B cell (primary cell): ENCODE measurements around the gene SEMA6A. TPM values are rescaled to one million over a fixed set of nuclear protein-coding genes. Genes with fewer than 3 reads are reported as not detected.

Source experiments
- ATAC-seq: fragments of 200-7000 bp; cut with Tn5 transposase; one replicate; pipeline ENCODE4 v1.10.0; 2021; ENCODE audit warnings: low read depth, mild to moderate bottlenecking, moderate number of reproducible peaks, moderate library complexity
- CTCF ChIA-PET: fragments of 350-600 bp; sonication (Branson Sonifier 250); formaldehyde crosslinking; loops from one replicate; lab custom pipeline; 2021; ENCODE audit warnings: antibody characterized with exemption, inconsistent platforms; lab: Charles Lee
- POLR2A ChIA-PET: fragments of 350-600 bp; sonication (Branson Sonifier 250); formaldehyde crosslinking; loops from one replicate; lab custom pipeline; 2021; ENCODE audit warnings: antibody characterized with exemption; lab: Charles Lee
- DNase-seq: peaks from one replicate; pipeline ENCODE4 v3.0.0; 2013
- H2AFZ ChIP-seq: 2 replicates; pipeline ENCODE4 v1.6.1; 2012; ENCODE audit warnings: mild to moderate bottlenecking, low read depth, low read length; ENCODE audit not compliant: insufficient read depth, poor library complexity, severe bottlenecking
- H3K27ac ChIP-seq, 2 donors: 1 replicate in 1 of 2; 2 replicates in 1 of 2; pipeline ENCODE4 v1.5.1; 2012 to 2013; ENCODE audit warnings: low read length in 2 of 2, mild to moderate bottlenecking in 2 of 2, moderate library complexity in 1 of 2
- H3K27me3 ChIP-seq, 4 experiments: fragments of 200-600 bp in 1 of 4; sonication (generic) in 1 of 4; replicated peaks in 1 of 4; 1 replicate in 2 of 4; 2 replicates in 2 of 4; pipeline versions ENCODE4 v1.6.1 to v1.7.0; 2013 to 2016; ENCODE audit warnings: low read length in 3 of 4, mild to moderate bottlenecking in 2 of 4, mixed read lengths in 1 of 4, moderate library complexity in 1 of 4; ENCODE audit not compliant: insufficient read depth in 4 of 4, control insufficient read depth in 3 of 4; ENCODE audit errors: control extremely low read depth in 1 of 4
- H3K36me3 ChIP-seq, 2 experiments: replicated peaks in 1 of 2; 1 replicate in 1 of 2; 2 replicates in 1 of 2; pipeline versions ENCODE4 v1.6.1 to v1.7.1; 2013; ENCODE audit warnings: low read length in 1 of 2; ENCODE audit not compliant: insufficient read depth in 2 of 2, control insufficient read depth in 1 of 2; ENCODE audit errors: control extremely low read depth in 1 of 2, extremely low read depth in 1 of 2
- H3K4me1 ChIP-seq, 2 donors: fragments of 200-600 bp in 1 of 2; sonication (generic) in 1 of 2; 1 replicate in 1 of 2; 2 replicates in 1 of 2; pipeline versions ENCODE4 v1.5.1 to v1.6.1; 2013 to 2017; ENCODE audit warnings: low read length in 2 of 2; ENCODE audit not compliant: control insufficient read depth in 2 of 2, insufficient read depth in 2 of 2
- H3K4me2 ChIP-seq: replicated peaks from 2 replicates; pipeline ENCODE3; 2012; ENCODE audit warnings: mild to moderate bottlenecking, low read depth, low read length; ENCODE audit not compliant: poor library complexity, severe bottlenecking
- H3K4me3 ChIP-seq, 5 experiments: fragments of 200-600 bp in 1 of 5; sonication (generic) in 1 of 5; 1 replicate in 3 of 5; 2 replicates in 2 of 5; pipeline versions ENCODE4 v1.5.1 to v1.7.0; 2011 to 2016; ENCODE audit warnings: low read length in 4 of 5, mild to moderate bottlenecking in 4 of 5, low read depth in 2 of 5, control low read depth in 1 of 5, moderate library complexity in 1 of 5; ENCODE audit not compliant: insufficient read depth in 1 of 5; ENCODE audit errors: control extremely low read depth in 1 of 5, extremely low read depth in 1 of 5
- H3K79me2 ChIP-seq: fragments of 200-600 bp; sonication (generic); one replicate; pipeline ENCODE4 v1.6.0; 2016; ENCODE audit warnings: low read length; ENCODE audit not compliant: control insufficient read depth, insufficient read depth
- H3K9ac ChIP-seq: fragments of 200-600 bp; sonication (generic); 2 replicates; pipeline ENCODE4 v1.6.1; 2017; ENCODE audit warnings: mild to moderate bottlenecking, low read length, moderate library complexity
- H3K9me3 ChIP-seq, 3 donors: one replicate each; pipeline versions ENCODE4 v1.6.1 to v1.7.1; 2013; ENCODE audit warnings: low read length in 2 of 3; ENCODE audit not compliant: control insufficient read depth in 2 of 3, insufficient read depth in 1 of 3; ENCODE audit errors: control extremely low read depth in 1 of 3
- H4K20me1 ChIP-seq: 2 replicates; pipeline ENCODE4 v1.6.0; 2012; ENCODE audit warnings: mild to moderate bottlenecking, low read length; ENCODE audit not compliant: insufficient read depth, control insufficient read depth, poor library complexity, severe bottlenecking
- H3K27ac Mint-ChIP-seq: one replicate; pipeline ENCODE4 v1.8.0; 2021; ENCODE audit warnings: mixed read lengths
- H3K27me3 Mint-ChIP-seq: one replicate; pipeline ENCODE4 v1.8.0; 2021; ENCODE audit warnings: mixed read lengths
- H3K4me1 Mint-ChIP-seq: one replicate; pipeline ENCODE4 v1.8.0; 2021; ENCODE audit warnings: mixed read lengths
- H3K4me3 Mint-ChIP-seq: one replicate; pipeline ENCODE4 v1.8.0; 2021; ENCODE audit warnings: mixed read lengths
- H3K9me3 Mint-ChIP-seq: one replicate; pipeline ENCODE4 v1.8.0; 2022; ENCODE audit warnings: mixed read lengths; ENCODE audit not compliant: insufficient read depth
- CTCF ChIP-seq: fragments of 200-600 bp; IDR thresholded peaks from one replicate; pipeline ENCODE4 v1.8.0; 2022; ENCODE audit warnings: antibody characterized with exemption, mild to moderate bottlenecking
- EZH2 ChIP-seq: IDR thresholded peaks from 2 replicates; pipeline ENCODE4 v1.6.1; 2012; ENCODE audit warnings: borderline replicate concordance, low read depth, mild to moderate bottlenecking, moderate library complexity, low read length; ENCODE audit not compliant: insufficient read depth, poor library complexity, severe bottlenecking
- WGBS: methylation state at CpG from one replicate; pipeline ENCODE4 v1.1.5; 2013; ENCODE audit warnings: missing lambda C conversion rate; ENCODE audit not compliant: insufficient coverage; 5-methylcytosine and 5-hydroxymethylcytosine counted together
- intact Hi-C: fragments of 100-400 bp; cut with micrococcal nuclease; formaldehyde crosslinking; loops from one replicate; pipeline ENCODE4 v1.10.0; 2022
- polyA plus RNA-seq: library from polyadenylated mRNA; depleted of rRNA; stranded (reverse); fragments of >200 nt; gene quantifications from 2 replicates; pipeline ENCODE4 v1.2.3, GENCODE V29; 2012
- total RNA-seq, 2 donors: library from RNA; stranded (reverse); fragments of 120-200 nt in 1 of 2; gene quantifications; 1 replicate in 1 of 2; 2 replicates in 1 of 2; pipeline versions ENCODE4 v1.2.3 to v1.2.4, GENCODE V29; 2013 to 2022

SEMA6A gene
- total and polyA plus RNA-seq, 2 donors (not counting 1 experiment from before 2014, with no cell fraction given), result 0.44 TPM; not detected in 1

- H3K79me2 ChIP-seq, result no peaks in the 10 kb centered on the region
- H3K27me3 ChIP-seq, result no peaks in the 10 kb centered on the region
- ChIA-PET POLR2A (no interaction called here), CTCF (no interaction called here)
- no peak for ATAC-seq
- no peak overlapping the region for H3K4me2 ChIP-seq
- no peaks in the 10 kb centered on the region for H3K4me1 Mint-ChIP-seq
- H3K36me3 ChIP-seq, result peaks cover 6 to 11% of the 10 kb centered on the region in 2 experiments
- no peak overlapping the region for H3K9ac ChIP-seq
- no peak for DNase-seq
- peaks cover 0 to 5% (median 0%) of the 10 kb centered on the region in 3 donors for H3K9me3 ChIP-seq
- TF ChIP-seq CTCF (no peak), EZH2 (no peak)
- no peaks in the 10 kb centered on the region for H3K27me3 Mint-ChIP-seq
- H3K4me1 ChIP-seq, result no peaks in the 10 kb centered on the region
- 80% methylated on average over 2 of the region's 3 CpGs for WGBS
- H2AFZ ChIP-seq, result no peak overlapping the region
- H3K27ac ChIP-seq, result no peak overlapping the region
- no peak overlapping the region for H3K27ac Mint-ChIP-seq
- H3K9me3 Mint-ChIP-seq, result no peaks in the 10 kb centered on the region
- no peak overlapping the region for H3K4me3 Mint-ChIP-seq
- H3K4me3 ChIP-seq, result no peak overlapping the region
- no peaks in the 10 kb centered on the region for H4K20me1 ChIP-seq
- intact Hi-C loops, result no loop called here
Observed at GRCh38 chr5:116418774-116419173, 155.8 kb downstream of the SEMA6A start.

- H2AFZ ChIP-seq, result no peak overlapping the region
- Mint-ChIP-seq H3K4me3 (no peak overlapping the region), H3K27ac (no peak overlapping the region), H3K9me3 (no peaks in the 10 kb centered on the region), H3K4me1 (no peaks in the 10 kb centered on the region), H3K27me3 (no peaks in the 10 kb centered on the region)
- POLR2A ChIA-PET, result no interaction called here
- no peak overlapping the region for H3K27ac ChIP-seq
- H4K20me1 ChIP-seq, result no peaks in the 10 kb centered on the region
- no peak overlapping the region for H3K4me2 ChIP-seq
- intact Hi-C loops, result no loop called here
- TF ChIP-seq CTCF (no peak), EZH2 (no peak)
- no peaks in the 10 kb centered on the region for H3K27me3 ChIP-seq
- H3K9ac ChIP-seq, result no peak overlapping the region
- ATAC-seq (no peak), DNase-seq (no peak)
- H3K79me2 ChIP-seq, result no peaks in the 10 kb centered on the region
- CTCF ChIA-PET, result no interaction called here
- H3K9me3 ChIP-seq, result peaks cover 0 to 5% (median 0%) of the 10 kb centered on the region in 3 donors
- 100% methylated on average over 1 of the region's 2 CpGs for WGBS
- no peak overlapping the region for H3K4me3 ChIP-seq
- peaks cover 7 to 14% of the 10 kb centered on the region in 2 experiments for H3K36me3 ChIP-seq
- no peaks in the 10 kb centered on the region for H3K4me1 ChIP-seq
Observed at GRCh38 chr5:116418016-116418415, 156.6 kb downstream of the SEMA6A start.
